ENCODE results near the gene CSTF1. TPM values are rescaled to one million over a fixed set of nuclear protein-coding genes. Genes with fewer than 3 reads are reported as not detected.

CSTF1 gene
- total RNA-seq, 4 donors from 2014 or later, result 5.2 to 21.8 (median 14.2) TPM

DNA sequence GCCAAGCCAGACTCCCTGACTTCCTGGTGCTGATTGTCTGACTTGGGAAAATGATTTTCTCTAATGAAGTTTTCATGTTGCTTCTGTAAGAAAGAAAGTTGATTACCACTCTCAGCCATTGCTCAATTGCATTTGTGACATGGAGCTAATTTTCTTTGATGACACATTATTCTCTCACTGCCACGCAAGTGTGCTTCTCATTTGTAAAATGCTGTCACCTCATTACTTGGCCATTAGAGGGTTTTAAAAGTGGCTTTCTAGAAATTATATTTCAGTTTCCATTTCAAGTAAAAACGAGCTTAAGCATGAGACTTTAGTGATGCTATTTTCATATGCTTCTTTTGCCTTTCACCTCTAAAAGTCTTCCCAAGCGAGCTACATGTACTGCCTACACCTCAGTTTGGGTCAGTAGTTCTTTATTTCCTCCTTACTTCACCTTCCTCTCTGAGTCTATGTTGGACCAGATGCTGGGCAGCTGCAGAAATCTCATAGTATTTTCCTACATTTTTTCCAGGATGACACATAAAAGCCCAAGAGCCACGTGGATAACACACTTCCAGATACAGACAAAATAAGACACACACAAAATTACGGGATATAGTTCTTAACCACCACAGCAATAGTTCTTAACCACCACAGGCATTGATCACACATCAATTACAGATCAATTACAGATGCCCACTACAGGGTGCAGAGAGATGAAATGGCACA lies 39.9 kb upstream of the CSTF1 start:
- in situ Hi-C loops (cut with MboI; ENCODE audit: low pct_ligation_motif_present in 1 of 4, low pct_unique_long_range_greater_than_20kb in 1 of 4, low sequenced_read_pairs in 3 of 4) (no loop called here), intact Hi-C loops (cut with DNase I; ENCODE audit: low total_unique reads) (no loop called here)
- Histone ChIP-seq H3K27me3 (peaks cover 2% of the 10 kb centered on the region), H3K4me3 (no peak overlapping the region), H3K9me3 (no peaks in the 10 kb centered on the region), H3K4me1 (no peaks in the 10 kb centered on the region), H3K36me3 (no peaks in the 10 kb centered on the region), H3K27ac (no peak overlapping the region)
- TF ChIP-seq POLR2A (IDR thresholded peaks at IDR 0.05) (no peak), POLR2AphosphoS5 (IDR thresholded peaks at IDR 0.05) (no peak), CTCF (IDR thresholded peaks at IDR 0.05) (no peak), EP300 (IDR thresholded peaks at IDR 0.05; ENCODE audit: low read depth) (no peak)
- 65 to 74% methylated on average over 5 of the region's 5 CpGs for WGBS, 2 donors (ENCODE audit: low coverage in 1 of 2)
- no peak for DNase-seq

- in situ Hi-C loops (cut with MboI; ENCODE audit: low pct_ligation_motif_present in 1 of 4, low pct_unique_long_range_greater_than_20kb in 1 of 4, low sequenced_read_pairs in 3 of 4) (no loop called here), intact Hi-C loops (cut with DNase I; ENCODE audit: low total_unique reads) (no loop called here)
- no peak for DNase-seq
- Histone ChIP-seq H3K4me3 (no peak overlapping the region), H3K27ac (no peak overlapping the region), H3K27me3 (no peaks in the 10 kb centered on the region), H3K36me3 (no peaks in the 10 kb centered on the region), H3K4me1 (peaks cover 0 to 4% (median 0%) of the 10 kb centered on the region in 4 donors), H3K9me3 (no peaks in the 10 kb centered on the region)
- no peak for TF ChIP-seq POLR2A (IDR thresholded peaks at IDR 0.05)
- 78 to 86% methylated on average over 4 of the region's 4 CpGs for WGBS, 2 donors (ENCODE audit: low coverage in 1 of 2)
Measured at GRCh38 chr20:56353356-56353755, 39.1 kb upstream of the CSTF1 start.

DNA sequence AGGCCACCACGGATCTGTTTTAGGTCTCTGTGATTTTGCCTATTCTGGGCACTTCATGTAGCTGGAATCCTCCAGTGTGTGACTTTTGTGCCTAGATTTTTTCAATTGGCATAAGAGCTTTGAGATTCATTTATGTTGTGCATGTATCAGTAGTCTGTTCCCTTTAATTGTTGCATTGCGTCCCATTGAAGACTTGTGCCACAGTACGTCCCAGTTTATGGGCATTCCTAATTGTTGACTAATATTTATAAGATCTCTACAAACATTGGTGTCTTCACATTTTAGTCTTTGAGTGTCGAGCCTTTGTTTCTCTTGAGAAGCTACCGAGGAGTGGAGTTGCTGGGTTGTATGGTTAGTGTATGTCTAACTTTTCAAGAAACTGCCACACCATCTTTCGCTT lies 34.4 kb upstream of the CSTF1 start:
- H3K9me3 ChIP-seq, result no peaks in the 10 kb centered on the region
- peaks cover 2 to 28% (median 11%) of the 10 kb centered on the region in 4 donors for H3K4me1 ChIP-seq
- in situ Hi-C loops (cut with MboI; ENCODE audit: low pct_ligation_motif_present in 1 of 4, low pct_unique_long_range_greater_than_20kb in 1 of 4, low sequenced_read_pairs in 3 of 4), result no loop called here
- no peak for TF ChIP-seq EP300 (IDR thresholded peaks at IDR 0.05; ENCODE audit: low read depth)
- no peak for TF ChIP-seq CTCF (IDR thresholded peaks at IDR 0.05)
- TF ChIP-seq POLR2A (IDR thresholded peaks at IDR 0.05), result no peak
- TF ChIP-seq POLR2AphosphoS5 (IDR thresholded peaks at IDR 0.05), result no peak
- 55 to 71% methylated on average over 5 to 6 of the region's 6 CpGs for WGBS, 2 donors (ENCODE audit: low coverage in 1 of 2)
- H3K27ac ChIP-seq, result peak overlapping the region in 2 of 4 donors; percentile 12 to 25
- DNase-seq, result no peak
- intact Hi-C loops (cut with DNase I; ENCODE audit: low total_unique reads), result no loop called here
- H3K36me3 ChIP-seq, result no peaks in the 10 kb centered on the region
- H3K27me3 ChIP-seq, result no peaks in the 10 kb centered on the region
- H3K4me3 ChIP-seq, result peak overlapping the region in 2 of 4 donors; percentile 97 to 98

DNA sequence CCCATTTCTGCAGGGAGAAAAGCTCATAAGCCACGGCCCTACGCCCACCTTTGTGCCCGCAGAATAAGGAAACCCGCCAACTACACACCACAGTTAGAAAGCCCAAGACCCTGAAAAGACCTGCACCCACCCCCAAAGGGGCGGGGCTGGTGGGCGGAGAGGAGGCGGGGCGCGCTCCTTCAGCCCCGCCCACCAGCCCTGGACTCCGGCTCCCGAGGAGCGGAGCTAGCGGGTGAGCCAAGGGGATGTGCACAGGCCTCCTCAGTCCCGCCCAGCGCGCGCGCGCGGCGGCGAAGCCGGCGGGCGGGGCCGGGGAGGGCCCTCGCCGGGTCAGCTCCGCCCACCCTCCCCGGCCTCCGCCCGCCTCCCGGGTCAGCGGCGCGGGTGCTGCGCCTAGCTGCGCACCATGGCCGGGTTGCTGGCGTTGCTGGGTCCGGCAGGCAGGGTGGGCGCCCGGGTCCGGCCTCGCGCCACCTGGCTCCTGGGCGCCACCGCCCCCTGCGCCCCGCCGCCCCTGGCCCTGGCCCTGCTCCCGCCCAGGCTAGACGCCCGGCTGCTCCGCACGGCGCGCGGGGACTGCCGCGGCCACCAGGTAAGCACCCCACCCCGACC lies 33.7 kb upstream of the CSTF1 start, which contains the start of gene FAM210B:
TSS of gene FAM210B (plus strand) at position 375 of the 612 bp plus-strand sequence. CDS start at position 407, 32 bp downstream.
- peak within 1 kb of the TSS; percentile 53 to 98 (median 94) for H3K4me3 ChIP-seq
- peak; percentile 90 for DNase-seq
- intact Hi-C loops (cut with DNase I; ENCODE audit: low total_unique reads), result no loop called here
- no peaks in the 10 kb centered on the region for H3K36me3 ChIP-seq
- no peaks in the 10 kb centered on the region for H3K27me3 ChIP-seq
- in situ Hi-C loops (cut with MboI; ENCODE audit: low pct_ligation_motif_present in 1 of 4, low pct_unique_long_range_greater_than_20kb in 1 of 4, low sequenced_read_pairs in 3 of 4), result no loop called here
- whole genome bisulfite sequencing, 2 donors (ENCODE audit: low coverage in 1 of 2), result 0 to 2% methylated on average over 5 to 11 of the region's 63 CpGs
- H3K4me1 ChIP-seq, result peaks cover 2 to 28% (median 11%) of the 10 kb centered on the region in 4 donors
- TF ChIP-seq POLR2A (IDR thresholded peaks at IDR 0.05) (no peak), POLR2AphosphoS5 (IDR thresholded peaks at IDR 0.05) (peak; percentile 51 to 79 (median 64))
- no peaks in the 10 kb centered on the region for H3K9me3 ChIP-seq
- H3K27ac ChIP-seq, result peak within 1 kb of the TSS; percentile 85 to 89 (median 86)

Data from transverse colon (tissue), 4 donors.